Calu3 (cell line): ENCODE results near the gene PPP1R12B. TPM values are rescaled to one million over a fixed set of nuclear protein-coding genes. Genes with fewer than 3 reads are reported as not detected.

Source experiments
- BruUV-seq: library from RNA; stranded (reverse); fragments of 400-500 nt; replicated peaks from 2 replicates; lab custom pipeline; 2021; lab: Mats Ljungman, UMichigan
- CTCF ChIA-PET: fragments of 300-600 bp; sonication (Branson Sonifier 250); formaldehyde crosslinking; loops from one replicate; lab custom pipeline; 2022; ENCODE audit warnings: antibody characterized with exemption; lab: Charles Lee
- DNase-seq: peaks from one replicate; pipeline ENCODE4 v3.0.0; 2022
- H3K27ac Mint-ChIP-seq: one replicate; pipeline ENCODE4 v1.8.0; 2022; ENCODE audit warnings: mixed read lengths; ENCODE audit not compliant: unreplicated experiment
- H3K27me3 Mint-ChIP-seq: one replicate; pipeline ENCODE4 v1.8.0; 2022; ENCODE audit warnings: mixed read lengths; ENCODE audit not compliant: unreplicated experiment
- H3K36me3 Mint-ChIP-seq: one replicate; pipeline ENCODE4 v1.8.0; 2022; ENCODE audit warnings: mild to moderate bottlenecking, moderate library complexity, mixed read lengths; ENCODE audit not compliant: insufficient read depth, unreplicated experiment
- H3K4me1 Mint-ChIP-seq: one replicate; pipeline ENCODE4 v1.8.0; 2022; ENCODE audit warnings: mild to moderate bottlenecking, low read depth, mixed read lengths; ENCODE audit not compliant: unreplicated experiment
- H3K4me3 Mint-ChIP-seq: one replicate; pipeline ENCODE4 v1.8.0; 2022; ENCODE audit warnings: mild to moderate bottlenecking, low read depth, moderate library complexity, mixed read lengths; ENCODE audit not compliant: unreplicated experiment
- H3K9me3 Mint-ChIP-seq: one replicate; pipeline ENCODE4 v1.8.0; 2022; ENCODE audit warnings: low read depth, mixed read lengths; ENCODE audit not compliant: unreplicated experiment
- CTCF ChIP-seq: fragments of 200-600 bp; IDR thresholded peaks from one replicate; pipeline ENCODE4 v1.8.0; 2022; ENCODE audit warnings: antibody characterized with exemption; ENCODE audit not compliant: unreplicated experiment
- intact Hi-C: fragments of 100-400 bp; cut with micrococcal nuclease; formaldehyde crosslinking; loops from one replicate; pipeline ENCODE4 v1.10.0; 2022; ENCODE audit not compliant: unreplicated experiment
- total RNA-seq: library from RNA; stranded (reverse); gene quantifications from 2 replicates; pipeline ENCODE4 v1.2.3, GENCODE V29; 2022

Gene PPP1R12B
- total RNA-seq, 1 experiment from 2014 or later: 31.8 TPM

- intact Hi-C loops: loop anchor here (10.0 kb wide), 1 partner anchor 111 kb away; no protein-coding TSS in a partner anchor
- Mint-ChIP-seq H3K4me1 (peaks cover 23% of the 10 kb centered on the region), H3K27ac (no peak overlapping the region), H3K4me3 (no peak overlapping the region), H3K9me3 (no peaks in the 10 kb centered on the region), H3K36me3 (no peaks in the 10 kb centered on the region), H3K27me3 (no peaks in the 10 kb centered on the region)
- CTCF ChIA-PET: interaction anchor here (0.8 to 1.3 kb wide), 3 partner anchors 10 to 151 kb away, joined by 3 to 4 read pairs (median 3); no protein-coding TSS in a partner anchor
- no peak for DNase-seq
- no TSS peak for BruUV-seq
- no peak for TF ChIP-seq CTCF
These were observed 227.6 kb downstream of the PPP1R12B start for GRCh38 chr1:202575918-202576653.

- peak; percentile 36 for DNase-seq
- CTCF ChIA-PET: interaction anchor here (0.8 to 1.3 kb wide), 4 partner anchors 9 to 151 kb away, joined by 3 to 5 read pairs (median 4); no protein-coding TSS in a partner anchor
- no peaks in the 10 kb centered on the region for H3K9me3 Mint-ChIP-seq
- no peaks in the 10 kb centered on the region for H3K36me3 Mint-ChIP-seq
- peaks cover 23% of the 10 kb centered on the region for H3K4me1 Mint-ChIP-seq
- H3K4me3 Mint-ChIP-seq: no peak overlapping the region
- intact Hi-C loops: loop anchor here (10.0 kb wide), 1 partner anchor 112 kb away; no protein-coding TSS in a partner anchor
- no peak for TF ChIP-seq CTCF
- H3K27me3 Mint-ChIP-seq: no peaks in the 10 kb centered on the region
- BruUV-seq: no TSS peak
- H3K27ac Mint-ChIP-seq: no peak overlapping the region
These were observed 228.3 kb downstream of the PPP1R12B start for GRCh38 chr1:202576816-202577215.

DNA sequence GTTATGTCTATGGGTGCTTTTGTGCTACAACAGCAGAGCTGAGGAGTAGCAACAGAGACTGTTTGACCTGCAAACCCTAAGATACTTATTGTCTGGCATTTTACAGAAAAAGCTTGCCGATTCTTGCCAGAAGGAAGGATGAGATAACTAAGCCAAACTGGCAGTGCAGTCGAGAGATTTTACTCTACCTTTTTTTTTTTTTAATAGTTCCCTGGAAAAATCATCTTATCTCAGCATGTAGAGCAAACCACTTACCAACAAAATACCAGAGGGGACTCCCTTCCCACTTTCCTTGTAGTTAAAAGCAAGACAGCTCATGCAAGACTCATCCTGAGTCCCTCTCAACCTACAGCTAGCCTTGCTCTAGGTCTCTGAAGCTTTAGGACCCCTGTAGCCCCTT, 228.9 kb downstream of the PPP1R12B start:
- Mint-ChIP-seq H3K27me3 (no peaks in the 10 kb centered on the region), H3K9me3 (no peaks in the 10 kb centered on the region), H3K27ac (no peak overlapping the region), H3K4me1 (peaks cover 23% of the 10 kb centered on the region), H3K36me3 (no peaks in the 10 kb centered on the region), H3K4me3 (no peak overlapping the region)
- no peak for TF ChIP-seq CTCF
- no TSS peak for BruUV-seq
- no peak for DNase-seq
- intact Hi-C loops: loop anchor here (10.0 kb wide), 1 partner anchor 113 kb away; no protein-coding TSS in a partner anchor
- CTCF ChIA-PET: interaction anchor here (0.9 to 1.3 kb wide), 4 partner anchors 8 to 142 kb away, joined by 3 to 13 read pairs (median 4); no protein-coding TSS in a partner anchor

GRCh38 chr1:202578001-202578504, 229.6 kb downstream of the PPP1R12B start:
- Mint-ChIP-seq H3K27me3 (no peaks in the 10 kb centered on the region), H3K4me1 (peaks cover 23% of the 10 kb centered on the region), H3K4me3 (no peak overlapping the region), H3K36me3 (no peaks in the 10 kb centered on the region), H3K9me3 (no peaks in the 10 kb centered on the region), H3K27ac (no peak overlapping the region)
- TF ChIP-seq CTCF: no peak
- intact Hi-C loops: loop anchor here (10.0 kb wide), 1 partner anchor 113 kb away; no protein-coding TSS in a partner anchor
- DNase-seq: no peak
- BruUV-seq: no TSS peak
- CTCF ChIA-PET: interaction anchor here (0.5 to 1.3 kb wide), 5 partner anchors 8 to 755 kb away, joined by 3 to 13 read pairs (median 3); no protein-coding TSS in a partner anchor
